Peyer's patch (tissue), 4 donors: Measurements from ENCODE around the gene WNT1. TPM values are rescaled to one million over a fixed set of nuclear protein-coding genes. Genes with fewer than 3 reads are reported as not detected.

Experiments
- DNase-seq, 3 donors: peaks; one replicate each; pipeline ENCODE4 v3.0.0-alpha.2; 2017 to 2019
- H3K27ac ChIP-seq, 4 donors: fragments of 200-600 bp; sonication (generic); one replicate each; pipeline ENCODE4 v1.5.1; 2016 to 2019
- H3K27me3 ChIP-seq, 2 donors: fragments of 200-600 bp; sonication (generic); one replicate each; pipeline ENCODE4 v1.5.1; 2019
- H3K36me3 ChIP-seq, 3 donors: fragments of 200-600 bp; sonication (generic); one replicate each; pipeline ENCODE4 v1.5.1; 2016 to 2019
- H3K4me1 ChIP-seq, 4 donors: fragments of 200-600 bp; sonication (generic); one replicate each; pipeline ENCODE4 v1.5.1; 2016 to 2019
- H3K4me3 ChIP-seq, 4 donors: fragments of 200-600 bp; sonication (generic); 1 replicate in 3 of 4; 2 replicates in 1 of 4; pipeline ENCODE4 v1.5.1; 2016 to 2019; ENCODE audit warnings: mild to moderate bottlenecking in 1 of 4
- H3K9me3 ChIP-seq, 4 donors: fragments of 200-600 bp; sonication (generic); one replicate each; pipeline ENCODE4 v1.5.1; 2016 to 2019; ENCODE audit warnings: mild to moderate bottlenecking in 1 of 4
- POLR2A ChIP-seq, 2 donors: fragments of 450-650 bp; IDR thresholded peaks; one replicate each; pipeline ENCODE4 v1.5.1; 2017; ENCODE audit warnings: antibody characterized with exemption in 2 of 2, mild to moderate bottlenecking in 2 of 2, moderate library complexity in 2 of 2
- total RNA-seq, 4 donors: library from RNA; depleted of rRNA; stranded (reverse); fragments of >200 nt; gene quantifications; one replicate each; pipeline ENCODE4 v1.1.0, GENCODE V29; 2016
- TF ChIP-seq, protein P1 (sequence below), 6 experiments: fragments of 450-650 bp in 4 of 6; fragments of 200-600 bp in 2 of 6; sonication (generic) in 1 of 6; IDR thresholded peaks; one replicate each; pipeline ENCODE4 v1.5.1; 2017 to 2019; ENCODE audit warnings: antibody characterized with exemption in 6 of 6, mild to moderate bottlenecking in 3 of 6, moderate library complexity in 1 of 6

Gene WNT1
- total RNA-seq, 4 donors from 2014 or later = not detected

DNA sequence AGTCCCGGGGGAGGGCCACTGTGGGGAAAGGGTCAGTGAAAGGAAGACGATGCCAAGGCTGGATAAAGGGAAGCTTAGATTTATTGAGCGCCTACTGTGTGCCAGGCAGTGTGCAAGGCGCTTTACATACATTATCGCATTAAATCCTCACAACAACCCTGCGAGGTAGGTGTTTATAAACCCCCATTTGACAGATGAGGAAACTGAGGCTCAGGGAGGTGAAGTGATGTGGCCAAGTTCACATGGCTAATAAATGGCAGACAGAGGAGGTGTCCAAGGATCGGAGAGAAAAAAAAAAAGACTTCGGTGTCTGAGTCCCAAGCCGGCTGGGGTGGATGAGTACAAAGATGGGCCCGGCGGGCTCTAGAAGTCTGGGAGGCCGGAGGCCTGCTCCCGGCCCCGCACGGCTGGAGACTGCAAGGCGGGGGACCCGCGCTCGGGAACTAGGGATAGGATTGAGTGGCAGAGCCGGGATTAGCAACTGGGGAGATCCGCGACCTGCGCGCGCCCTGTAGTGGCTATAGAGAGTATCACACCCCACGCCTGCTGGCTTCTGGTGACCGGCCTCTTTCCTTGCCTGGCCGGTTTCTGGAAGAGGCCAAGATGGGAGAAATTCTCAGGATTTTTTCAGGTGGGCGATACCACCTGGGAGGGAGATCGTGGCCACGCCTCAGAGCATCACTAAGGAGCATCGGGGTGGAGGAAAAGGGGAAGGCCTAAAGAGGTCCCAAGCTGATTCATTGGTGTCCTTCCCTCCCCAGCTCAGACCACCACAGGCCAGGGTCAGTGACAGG is 17.2 kb downstream of the WNT1 start:
- no peaks in the 10 kb centered on the region for H3K36me3 ChIP-seq
- no peak overlapping the region for H3K27ac ChIP-seq
- TF ChIP-seq, protein P1, sequence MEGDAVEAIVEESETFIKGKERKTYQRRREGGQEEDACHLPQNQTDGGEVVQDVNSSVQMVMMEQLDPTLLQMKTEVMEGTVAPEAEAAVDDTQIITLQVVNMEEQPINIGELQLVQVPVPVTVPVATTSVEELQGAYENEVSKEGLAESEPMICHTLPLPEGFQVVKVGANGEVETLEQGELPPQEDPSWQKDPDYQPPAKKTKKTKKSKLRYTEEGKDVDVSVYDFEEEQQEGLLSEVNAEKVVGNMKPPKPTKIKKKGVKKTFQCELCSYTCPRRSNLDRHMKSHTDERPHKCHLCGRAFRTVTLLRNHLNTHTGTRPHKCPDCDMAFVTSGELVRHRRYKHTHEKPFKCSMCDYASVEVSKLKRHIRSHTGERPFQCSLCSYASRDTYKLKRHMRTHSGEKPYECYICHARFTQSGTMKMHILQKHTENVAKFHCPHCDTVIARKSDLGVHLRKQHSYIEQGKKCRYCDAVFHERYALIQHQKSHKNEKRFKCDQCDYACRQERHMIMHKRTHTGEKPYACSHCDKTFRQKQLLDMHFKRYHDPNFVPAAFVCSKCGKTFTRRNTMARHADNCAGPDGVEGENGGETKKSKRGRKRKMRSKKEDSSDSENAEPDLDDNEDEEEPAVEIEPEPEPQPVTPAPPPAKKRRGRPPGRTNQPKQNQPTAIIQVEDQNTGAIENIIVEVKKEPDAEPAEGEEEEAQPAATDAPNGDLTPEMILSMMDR (IDR thresholded peaks at IDR 0.05) = peak; percentile 62 to 82 (median 78)
- no peak for TF ChIP-seq POLR2A (IDR thresholded peaks at IDR 0.05)
- H3K4me1 ChIP-seq = peaks cover 0 to 42% (median 33%) of the 10 kb centered on the region in 4 donors
- no peaks in the 10 kb centered on the region for H3K9me3 ChIP-seq
- peak overlapping the region in 3 of 4 donors; percentile 1 to 26 (median 18) for H3K4me3 ChIP-seq
- peak; percentile 66 to 89 (median 86) for DNase-seq
- H3K27me3 ChIP-seq = peaks cover 0 to 26% of the 10 kb centered on the region in 2 donors

DNA sequence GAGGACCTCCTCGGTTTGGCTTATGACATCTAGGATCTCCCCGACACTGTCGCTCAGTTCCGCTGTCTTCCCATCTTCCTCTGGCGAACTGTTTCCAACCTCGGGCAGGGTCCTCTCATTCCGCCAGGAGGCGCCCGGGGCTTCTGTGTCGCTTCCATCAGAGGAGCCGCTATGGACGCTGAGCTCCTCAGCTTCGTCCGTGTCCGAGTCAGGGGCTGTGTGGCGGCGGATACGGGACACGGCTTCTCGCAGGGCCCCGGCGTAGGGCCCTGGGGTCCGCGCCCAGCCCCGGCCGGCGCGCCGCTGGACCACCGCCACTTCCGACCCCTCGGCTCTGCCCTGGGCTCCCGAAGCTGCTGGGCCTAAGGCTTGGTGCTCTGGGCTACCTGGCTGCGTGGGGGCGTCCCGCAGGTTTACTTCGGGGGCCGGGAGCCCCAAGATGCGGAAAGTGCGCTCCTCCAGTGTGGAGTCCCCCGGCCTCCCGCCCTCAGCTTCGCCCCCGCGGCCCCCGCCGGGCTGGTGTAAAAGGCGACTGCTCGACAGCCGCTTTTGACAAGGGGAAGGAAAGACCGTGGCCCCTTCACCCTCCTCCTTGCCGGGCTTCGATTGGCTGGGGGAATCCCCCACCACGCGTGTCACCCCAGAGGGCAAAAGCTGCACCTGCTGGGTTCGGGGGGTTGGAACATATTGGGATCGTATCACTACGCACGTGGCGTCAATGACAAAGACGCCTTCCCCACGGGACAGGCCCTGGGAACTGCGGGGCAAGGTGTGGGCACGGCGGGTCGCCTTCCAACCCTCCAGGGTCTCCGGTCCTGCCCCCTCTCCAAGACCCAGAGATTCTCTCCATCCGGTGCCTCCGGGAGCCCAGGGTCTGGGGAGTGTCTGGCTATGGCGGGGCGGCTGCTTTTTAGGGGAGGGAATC is 18.9 kb downstream of the WNT1 start:
- H3K9me3 ChIP-seq = no peaks in the 10 kb centered on the region
- peaks cover 0 to 26% of the 10 kb centered on the region in 2 donors for H3K27me3 ChIP-seq
- TF ChIP-seq POLR2A (IDR thresholded peaks at IDR 0.05) = no peak
- TF ChIP-seq, protein P1 (IDR thresholded peaks at IDR 0.05) = peak; percentile 28 to 75 (median 68)

DNA sequence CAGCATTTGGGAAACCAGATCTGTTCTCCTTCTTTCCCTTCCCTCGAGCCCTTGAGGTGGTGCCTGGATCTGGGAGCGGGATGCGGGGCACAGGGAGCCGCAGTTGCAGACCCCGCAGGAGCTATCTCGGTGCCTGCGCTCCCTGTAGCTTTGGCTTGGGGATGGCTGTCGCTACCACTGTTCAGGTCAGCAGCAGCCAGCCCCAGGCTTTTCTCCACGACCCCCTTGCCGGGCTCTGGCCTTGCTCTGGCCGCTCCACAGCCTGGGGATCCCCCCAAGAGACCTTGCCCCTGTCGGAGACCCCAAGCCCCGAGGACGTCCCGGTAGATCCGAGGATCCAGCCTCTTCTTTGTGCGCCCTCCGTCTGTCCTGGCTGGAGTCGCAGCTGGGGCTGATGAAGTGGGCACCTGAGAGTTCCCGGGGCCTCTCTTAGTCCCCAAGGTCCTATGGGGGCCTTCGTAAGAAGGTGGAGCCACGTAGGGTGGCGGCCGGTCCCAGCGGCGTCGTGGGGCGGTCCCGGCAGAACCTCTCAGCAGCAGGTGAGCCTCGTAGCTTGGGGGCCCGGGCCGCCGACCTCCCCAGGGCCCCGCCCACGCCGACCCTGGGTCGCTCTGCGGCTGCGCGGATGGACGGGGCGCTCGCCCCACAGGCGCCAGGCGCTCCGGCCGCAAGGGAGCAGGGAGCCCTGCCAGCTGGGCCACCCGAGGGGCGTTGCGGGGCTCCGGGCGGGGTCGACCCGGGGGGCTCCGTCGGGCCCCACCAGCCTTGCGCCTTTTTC is 19.8 kb downstream of the WNT1 start:
- peaks cover 0 to 19% (median 0%) of the 10 kb centered on the region in 3 donors for H3K36me3 ChIP-seq
- H3K4me3 ChIP-seq = peak overlapping the region; percentile 40 to 64 (median 54)
- H3K27me3 ChIP-seq = peaks cover 0 to 26% of the 10 kb centered on the region in 2 donors
- peak overlapping the region in 1 of 4 donors; percentile 49 for H3K27ac ChIP-seq
- H3K9me3 ChIP-seq = no peaks in the 10 kb centered on the region
- peak in 2 of 3 donors; percentile 66 to 78 for DNase-seq
- H3K4me1 ChIP-seq = peaks cover 0 to 43% (median 33%) of the 10 kb centered on the region in 4 donors
- no peak for TF ChIP-seq POLR2A (IDR thresholded peaks at IDR 0.05)
- TF ChIP-seq, protein P1 (IDR thresholded peaks at IDR 0.05) = no peak

More for the DNA sequence above, 18.9 kb downstream of the WNT1 start:
- Histone ChIP-seq H3K36me3 (peaks cover 0 to 11% (median 0%) of the 10 kb centered on the region in 3 donors), H3K4me3 (peak overlapping the region; percentile 46 to 64 (median 54)), H3K4me1 (peaks cover 0 to 43% (median 33%) of the 10 kb centered on the region in 4 donors), H3K27ac (peak overlapping the region in 1 of 4 donors; percentile 49)
- DNase-seq = peak; percentile 75 to 90 (median 85)

DNA sequence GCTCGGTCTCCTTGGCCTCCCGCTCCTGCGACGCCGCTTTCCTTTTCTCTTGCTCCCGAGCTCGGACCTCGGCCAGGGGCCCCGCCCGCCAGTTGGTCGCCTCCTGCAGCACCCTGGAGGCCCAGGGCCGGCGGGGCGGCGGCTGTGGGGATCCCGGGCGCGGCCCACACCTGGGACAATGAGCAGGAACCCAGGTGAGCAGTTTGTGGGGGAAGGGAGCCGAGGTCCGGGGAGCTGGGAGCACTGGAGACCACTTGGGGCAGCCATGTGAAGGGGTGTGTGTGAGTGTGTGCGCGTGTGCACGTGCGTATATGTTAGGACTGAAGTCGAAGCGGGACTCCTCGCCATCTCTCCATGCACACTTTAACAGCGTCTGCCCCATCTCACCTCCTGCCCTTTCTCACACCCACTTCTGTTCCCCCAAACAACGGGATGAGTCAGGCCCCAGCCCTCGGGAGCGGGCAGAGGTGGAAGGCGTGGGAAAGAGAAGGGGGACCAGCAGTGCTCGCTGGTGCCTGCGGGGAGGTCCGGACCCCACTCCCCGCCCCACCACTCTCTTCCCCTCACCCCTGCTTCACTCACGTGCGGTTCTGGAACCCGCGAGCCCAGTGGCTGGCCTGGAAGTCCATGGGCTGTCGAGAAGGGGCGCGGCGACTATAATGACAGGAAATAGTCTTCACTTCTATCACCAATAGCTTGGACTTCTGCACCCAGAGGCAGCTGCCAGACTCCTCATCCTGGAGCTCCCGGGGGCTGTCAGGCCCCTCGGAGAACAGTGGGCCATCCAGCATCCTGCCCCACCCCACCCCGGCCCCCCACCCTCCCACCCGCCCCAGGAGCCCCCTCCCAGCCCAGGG is 20.6 kb downstream of the WNT1 start:
- peak in 2 of 3 donors; percentile 63 to 72 for DNase-seq
- H3K27me3 ChIP-seq = peaks cover 0 to 26% of the 10 kb centered on the region in 2 donors
- H3K36me3 ChIP-seq = peaks cover 0 to 27% (median 0%) of the 10 kb centered on the region in 3 donors
- peak overlapping the region in 1 of 4 donors; percentile 49 for H3K27ac ChIP-seq
- peak overlapping the region; percentile 40 to 64 (median 54) for H3K4me3 ChIP-seq
- H3K9me3 ChIP-seq = no peaks in the 10 kb centered on the region
- peaks cover 0 to 43% (median 33%) of the 10 kb centered on the region in 4 donors for H3K4me1 ChIP-seq
- TF ChIP-seq POLR2A (IDR thresholded peaks at IDR 0.05) = no peak
- TF ChIP-seq, protein P1 (IDR thresholded peaks at IDR 0.05) = no peak
